ENCODE data around the gene ACSF2. TPM values are rescaled to one million over a fixed set of nuclear protein-coding genes. Genes with fewer than 3 reads are reported as not detected.

Gene ACSF2
- total RNA-seq, 2 donors from 2014 or later = 49.0 to 111 TPM

DNA sequence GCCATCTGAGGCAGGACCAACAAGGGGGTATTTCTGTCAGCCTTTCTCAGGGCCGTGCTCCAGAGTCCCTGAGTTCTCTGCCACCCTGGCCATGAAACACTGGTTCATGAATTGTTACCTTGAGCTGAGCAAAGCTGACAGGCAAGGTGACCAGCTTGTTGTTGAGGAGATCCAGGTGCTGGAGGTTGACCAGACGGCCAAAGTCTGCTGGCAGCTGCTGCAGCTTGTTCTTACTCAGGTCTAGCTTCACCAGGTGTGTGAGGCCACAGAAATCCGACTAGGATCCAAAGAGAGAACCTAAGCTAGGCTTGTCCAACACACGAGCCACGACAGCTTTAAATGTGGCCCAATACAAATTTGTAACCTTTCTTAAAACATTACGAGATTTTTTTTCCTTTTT, 33.4 kb upstream of the ACSF2 start:
- peaks cover 7 to 33% of the 10 kb centered on the region in 2 donors for H3K36me3 ChIP-seq
- no peak overlapping the region for H3K27ac ChIP-seq
- H3K27me3 ChIP-seq (replicated peaks; ENCODE audit: insufficient read depth) = no peaks in the 10 kb centered on the region
- H3K9me3 ChIP-seq = no peaks in the 10 kb centered on the region
- intact Hi-C loops (cut with DNase I) = no loop called here
- H3K4me1 ChIP-seq (replicated peaks) = peaks cover 12% of the 10 kb centered on the region
- H3K4me3 ChIP-seq = no peak overlapping the region
- no peak for TF ChIP-seq POLR2A (IDR thresholded peaks at IDR 0.05)
- no peak for TF ChIP-seq POLR2AphosphoS5 (IDR thresholded peaks at IDR 0.05)
- TF ChIP-seq, protein P1, sequence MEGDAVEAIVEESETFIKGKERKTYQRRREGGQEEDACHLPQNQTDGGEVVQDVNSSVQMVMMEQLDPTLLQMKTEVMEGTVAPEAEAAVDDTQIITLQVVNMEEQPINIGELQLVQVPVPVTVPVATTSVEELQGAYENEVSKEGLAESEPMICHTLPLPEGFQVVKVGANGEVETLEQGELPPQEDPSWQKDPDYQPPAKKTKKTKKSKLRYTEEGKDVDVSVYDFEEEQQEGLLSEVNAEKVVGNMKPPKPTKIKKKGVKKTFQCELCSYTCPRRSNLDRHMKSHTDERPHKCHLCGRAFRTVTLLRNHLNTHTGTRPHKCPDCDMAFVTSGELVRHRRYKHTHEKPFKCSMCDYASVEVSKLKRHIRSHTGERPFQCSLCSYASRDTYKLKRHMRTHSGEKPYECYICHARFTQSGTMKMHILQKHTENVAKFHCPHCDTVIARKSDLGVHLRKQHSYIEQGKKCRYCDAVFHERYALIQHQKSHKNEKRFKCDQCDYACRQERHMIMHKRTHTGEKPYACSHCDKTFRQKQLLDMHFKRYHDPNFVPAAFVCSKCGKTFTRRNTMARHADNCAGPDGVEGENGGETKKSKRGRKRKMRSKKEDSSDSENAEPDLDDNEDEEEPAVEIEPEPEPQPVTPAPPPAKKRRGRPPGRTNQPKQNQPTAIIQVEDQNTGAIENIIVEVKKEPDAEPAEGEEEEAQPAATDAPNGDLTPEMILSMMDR (IDR thresholded peaks at IDR 0.05) = no peak
- WGBS = 82% methylated on average over 6 of the region's 6 CpGs
- DNase-seq (ENCODE audit: low spot score) = no peak

DNA sequence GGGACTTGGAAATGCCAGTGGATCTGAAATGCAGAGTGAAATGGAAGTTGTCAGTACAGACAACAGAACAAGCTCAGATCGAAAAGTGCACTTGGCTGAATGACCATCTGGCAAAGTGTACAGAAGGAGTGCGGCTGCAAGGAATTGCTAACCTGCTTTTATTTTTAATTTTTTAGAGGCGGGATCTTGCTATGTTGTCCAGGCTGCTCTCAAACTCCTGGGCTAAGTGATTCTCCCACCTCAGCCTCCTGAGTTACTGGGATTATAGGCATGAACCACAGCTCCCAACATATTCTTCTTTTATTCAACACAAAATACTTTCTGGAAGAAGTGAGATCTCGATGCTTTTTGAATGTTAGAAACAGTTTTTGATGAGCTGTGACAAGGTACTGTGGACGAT, 32.3 kb upstream of the ACSF2 start:
- intact Hi-C loops (cut with DNase I) = no loop called here
- 92% methylated on average over 5 of the region's 5 CpGs for WGBS
- H3K27ac ChIP-seq = no peak overlapping the region
- no peak overlapping the region for H3K4me3 ChIP-seq
- no peak for DNase-seq (ENCODE audit: low spot score)
- no peaks in the 10 kb centered on the region for H3K9me3 ChIP-seq
- TF ChIP-seq POLR2A (IDR thresholded peaks at IDR 0.05) (no peak), POLR2AphosphoS5 (IDR thresholded peaks at IDR 0.05) (no peak)
- TF ChIP-seq, protein P1 (IDR thresholded peaks at IDR 0.05) = no peak
- peaks cover 12% of the 10 kb centered on the region for H3K4me1 ChIP-seq (replicated peaks)
- peaks cover 7 to 28% of the 10 kb centered on the region in 2 donors for H3K36me3 ChIP-seq
- H3K27me3 ChIP-seq (replicated peaks; ENCODE audit: insufficient read depth) = no peaks in the 10 kb centered on the region

DNA sequence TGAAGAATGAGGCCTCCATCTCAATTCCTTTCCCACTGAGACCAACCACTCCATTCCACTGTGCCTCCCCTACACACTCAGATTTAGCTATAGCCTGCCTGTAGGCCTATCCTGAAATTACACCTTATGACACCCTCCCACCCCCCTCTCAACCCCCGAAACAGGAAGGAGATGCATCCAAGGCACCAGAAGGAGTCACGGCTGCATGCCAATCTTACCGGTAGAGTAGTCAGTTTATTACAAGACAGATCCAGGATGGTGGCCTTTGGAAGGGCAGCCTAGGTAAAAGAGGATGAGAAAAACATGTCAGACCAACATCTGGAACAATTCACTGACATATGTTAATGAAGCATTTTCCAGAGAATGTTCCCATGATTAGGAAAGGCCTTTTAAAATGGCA, 31.3 kb upstream of the ACSF2 start:
- no peak for TF ChIP-seq POLR2A (IDR thresholded peaks at IDR 0.05)
- TF ChIP-seq, protein P1 (IDR thresholded peaks at IDR 0.05) = no peak
- TF ChIP-seq POLR2AphosphoS5 (IDR thresholded peaks at IDR 0.05) = no peak
- no peaks in the 10 kb centered on the region for H3K27me3 ChIP-seq (replicated peaks; ENCODE audit: insufficient read depth)
- 17% methylated on average over 3 of the region's 3 CpGs for WGBS
- H3K36me3 ChIP-seq = peaks cover 7 to 25% of the 10 kb centered on the region in 2 donors
- peaks cover 12% of the 10 kb centered on the region for H3K4me1 ChIP-seq (replicated peaks)
- DNase-seq (ENCODE audit: low spot score) = no peak
- H3K4me3 ChIP-seq = no peak overlapping the region
- no peaks in the 10 kb centered on the region for H3K9me3 ChIP-seq
- H3K27ac ChIP-seq = no peak overlapping the region
- intact Hi-C loops (cut with DNase I) = no loop called here

DNA sequence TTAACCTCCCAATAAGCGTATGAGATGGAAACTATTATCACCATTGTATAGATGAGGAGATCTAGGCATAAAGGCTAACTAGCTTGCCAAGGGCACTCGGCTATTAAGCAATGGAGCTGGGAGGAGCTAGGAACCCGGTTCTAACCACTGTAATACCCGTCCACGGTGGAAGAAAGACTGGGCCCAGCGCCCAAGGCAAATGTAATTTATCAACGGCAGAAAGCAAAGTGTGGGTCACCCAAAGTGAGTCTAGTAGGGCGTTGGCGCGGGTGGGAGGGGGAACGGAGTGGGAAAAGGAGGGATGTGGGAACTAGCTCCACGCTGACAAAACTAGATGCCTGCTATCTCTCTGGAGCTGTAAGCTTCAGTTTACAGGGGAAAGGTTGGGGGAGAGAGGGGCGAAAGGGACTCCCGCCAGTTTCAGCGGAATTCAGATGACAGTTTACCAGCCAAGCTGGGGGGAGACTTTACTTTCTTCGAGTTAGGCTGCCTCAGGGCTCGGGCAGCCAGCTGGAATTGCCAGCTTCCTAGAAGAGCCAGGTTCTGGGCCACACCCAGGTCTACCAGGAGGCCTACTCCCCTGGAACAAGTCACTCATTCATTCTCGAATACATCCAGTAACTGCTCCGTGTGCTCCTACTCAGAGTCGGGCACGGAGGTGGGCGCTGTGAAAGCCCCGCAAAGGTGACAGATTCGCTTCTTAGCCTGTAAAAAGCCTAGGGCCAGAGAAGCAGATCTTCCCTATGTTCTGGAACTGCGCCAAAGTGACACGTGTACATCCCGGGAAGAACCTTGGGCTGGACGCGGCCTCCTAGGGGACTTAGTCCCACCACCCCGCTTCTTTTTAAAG, 29.5 kb upstream of the ACSF2 start:
- TF ChIP-seq POLR2AphosphoS5 (IDR thresholded peaks at IDR 0.05) (no peak), POLR2A (IDR thresholded peaks at IDR 0.05) (no peak)
- TF ChIP-seq, protein P1 (IDR thresholded peaks at IDR 0.05) = no peak
- H3K4me1 ChIP-seq (replicated peaks) = peaks cover 12% of the 10 kb centered on the region
- 4% methylated on average over 29 of the region's 30 CpGs for WGBS
- H3K27me3 ChIP-seq (replicated peaks; ENCODE audit: insufficient read depth) = no peaks in the 10 kb centered on the region
- H3K9me3 ChIP-seq = no peaks in the 10 kb centered on the region
- DNase-seq (ENCODE audit: low spot score) = peak; percentile 35
- intact Hi-C loops (cut with DNase I) = no loop called here
- H3K36me3 ChIP-seq = peaks cover 7 to 24% of the 10 kb centered on the region in 2 donors
- H3K27ac ChIP-seq = peak overlapping the region; percentile 51 to 72
- peak overlapping the region; percentile 78 to 86 for H3K4me3 ChIP-seq
